Chondrocyte (in vitro differentiated cells): ENCODE results near the gene COLQ. TPM values are rescaled to one million over a fixed set of nuclear protein-coding genes. Genes with fewer than 3 reads are reported as not detected.
A peak's percentile ranks its signal among the peaks of the same experiment; 100 is the strongest.

Experiments used
- DNase-seq: peaks from one replicate; pipeline ENCODE4 v3.0.0; 2021; ENCODE audit warnings: mixed read lengths, low spot score
- H3K27ac Mint-ChIP-seq: one replicate; pipeline ENCODE4 v1.8.0; 2021; ENCODE audit warnings: mild to moderate bottlenecking, moderate library complexity, mixed read lengths; ENCODE audit not compliant: unreplicated experiment
- H3K27me3 Mint-ChIP-seq: 2 replicates; pipeline ENCODE4 v1.8.0; 2021; ENCODE audit warnings: low read depth, mixed read lengths
- H3K36me3 Mint-ChIP-seq: 2 replicates; pipeline ENCODE4 v1.8.0; 2021; ENCODE audit warnings: low read depth, mixed read lengths
- H3K4me1 Mint-ChIP-seq: 2 replicates; pipeline ENCODE4 v1.8.0; 2021; ENCODE audit warnings: low read depth, mild to moderate bottlenecking, mixed read lengths
- H3K4me3 Mint-ChIP-seq: one replicate; pipeline ENCODE4 v1.8.0; 2021; ENCODE audit warnings: mild to moderate bottlenecking, moderate library complexity, mixed read lengths; ENCODE audit not compliant: unreplicated experiment
- H3K9me3 Mint-ChIP-seq: 2 replicates; pipeline ENCODE4 v1.8.0; 2021; ENCODE audit warnings: low read depth, mixed read lengths
- total RNA-seq: library from RNA; stranded (reverse); gene quantifications from 3 replicates; pipeline ENCODE4 v1.2.1, GENCODE V29; 2021
- TF ChIP-seq, protein P1 (sequence below): fragments of 200-600 bp; sonication (generic); IDR thresholded peaks from 2 replicates; pipeline ENCODE4 v1.5.0; 2021; ENCODE audit warnings: antibody characterized with exemption, mild to moderate bottlenecking, moderate library complexity

Gene COLQ
- total RNA-seq, 1 donor from 2014 or later: 4.2 TPM

DNA sequence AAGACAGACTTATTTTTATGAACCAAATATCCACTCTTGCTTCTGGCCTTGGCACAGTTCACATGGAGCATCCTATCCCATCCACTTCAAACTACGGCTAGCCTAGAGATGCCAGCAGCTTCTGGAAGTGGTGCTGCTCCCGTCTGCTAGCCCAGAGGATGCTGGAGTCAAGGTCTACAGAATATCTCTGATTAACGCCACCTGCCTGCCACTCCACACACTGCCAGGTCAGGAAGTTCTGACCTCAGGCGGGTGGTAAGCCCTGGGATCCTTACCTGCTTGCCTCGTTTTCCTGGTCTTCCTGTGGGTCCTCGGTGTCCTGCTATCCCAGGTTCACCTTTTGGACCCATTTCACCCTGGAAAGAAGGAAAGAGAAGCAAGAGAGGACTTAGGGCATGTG lies 51.2 kb downstream of the COLQ start:
- TF ChIP-seq, protein P1, sequence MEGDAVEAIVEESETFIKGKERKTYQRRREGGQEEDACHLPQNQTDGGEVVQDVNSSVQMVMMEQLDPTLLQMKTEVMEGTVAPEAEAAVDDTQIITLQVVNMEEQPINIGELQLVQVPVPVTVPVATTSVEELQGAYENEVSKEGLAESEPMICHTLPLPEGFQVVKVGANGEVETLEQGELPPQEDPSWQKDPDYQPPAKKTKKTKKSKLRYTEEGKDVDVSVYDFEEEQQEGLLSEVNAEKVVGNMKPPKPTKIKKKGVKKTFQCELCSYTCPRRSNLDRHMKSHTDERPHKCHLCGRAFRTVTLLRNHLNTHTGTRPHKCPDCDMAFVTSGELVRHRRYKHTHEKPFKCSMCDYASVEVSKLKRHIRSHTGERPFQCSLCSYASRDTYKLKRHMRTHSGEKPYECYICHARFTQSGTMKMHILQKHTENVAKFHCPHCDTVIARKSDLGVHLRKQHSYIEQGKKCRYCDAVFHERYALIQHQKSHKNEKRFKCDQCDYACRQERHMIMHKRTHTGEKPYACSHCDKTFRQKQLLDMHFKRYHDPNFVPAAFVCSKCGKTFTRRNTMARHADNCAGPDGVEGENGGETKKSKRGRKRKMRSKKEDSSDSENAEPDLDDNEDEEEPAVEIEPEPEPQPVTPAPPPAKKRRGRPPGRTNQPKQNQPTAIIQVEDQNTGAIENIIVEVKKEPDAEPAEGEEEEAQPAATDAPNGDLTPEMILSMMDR: no peak
- H3K27me3 Mint-ChIP-seq: no peaks in the 10 kb centered on the region
- no peaks in the 10 kb centered on the region for H3K9me3 Mint-ChIP-seq
- DNase-seq: no peak
- H3K36me3 Mint-ChIP-seq: no peaks in the 10 kb centered on the region
- no peak overlapping the region for H3K4me3 Mint-ChIP-seq
- no peak overlapping the region for H3K27ac Mint-ChIP-seq
- peaks cover 32% of the 10 kb centered on the region for H3K4me1 Mint-ChIP-seq

DNA sequence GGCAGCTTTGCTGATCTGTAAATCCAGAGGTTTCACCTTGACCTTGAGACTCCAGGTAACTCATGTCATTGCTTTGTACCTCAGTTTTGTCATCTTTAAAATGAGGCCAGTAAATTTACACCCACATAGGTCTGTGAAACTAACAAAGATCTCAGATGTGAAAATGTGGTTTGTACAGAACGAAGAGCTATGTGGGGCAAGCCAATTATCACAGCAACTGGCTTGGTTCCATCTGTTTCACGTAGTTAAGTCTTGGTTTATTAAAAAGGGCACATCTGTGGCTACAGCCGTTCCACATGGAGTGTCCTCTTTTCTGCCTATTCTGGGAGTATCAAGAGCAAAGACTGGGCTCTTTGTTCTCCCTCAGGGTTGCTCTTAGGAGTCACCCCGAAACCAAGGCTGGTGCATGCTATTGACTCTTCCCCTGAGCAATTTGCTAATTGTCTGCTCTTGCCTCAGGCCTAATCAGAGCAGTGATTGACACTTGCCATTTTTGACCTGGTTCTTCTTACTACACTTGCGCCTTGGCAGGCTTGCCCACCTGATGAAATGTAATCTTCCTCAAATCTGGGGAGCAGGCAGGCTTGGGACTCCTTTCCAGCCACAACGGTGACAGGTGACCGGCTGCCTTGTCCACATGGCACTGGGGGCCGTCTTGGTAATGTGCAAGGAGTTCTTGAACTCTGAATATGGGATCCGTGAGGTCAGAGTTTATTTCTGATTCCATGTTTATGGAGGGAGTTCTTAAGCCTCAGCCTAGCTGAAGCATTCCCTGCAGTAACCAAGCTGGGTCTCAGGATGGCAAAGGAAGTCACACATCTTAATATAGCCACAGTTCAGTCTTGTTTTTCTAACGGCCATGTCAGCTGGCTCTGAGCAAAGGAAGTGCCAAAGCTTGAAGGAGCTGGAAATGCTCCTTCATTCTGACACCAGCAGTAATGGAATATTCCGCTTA lies 54.0 kb downstream of the COLQ start:
- no peak overlapping the region for H3K4me3 Mint-ChIP-seq
- peak overlapping the region; percentile 71 for H3K27ac Mint-ChIP-seq
- DNase-seq: no peak
- H3K27me3 Mint-ChIP-seq: no peaks in the 10 kb centered on the region
- no peaks in the 10 kb centered on the region for H3K9me3 Mint-ChIP-seq
- TF ChIP-seq, protein P1: no peak
- peaks cover 28% of the 10 kb centered on the region for H3K4me1 Mint-ChIP-seq
- H3K36me3 Mint-ChIP-seq: peaks cover 2% of the 10 kb centered on the region

DNA sequence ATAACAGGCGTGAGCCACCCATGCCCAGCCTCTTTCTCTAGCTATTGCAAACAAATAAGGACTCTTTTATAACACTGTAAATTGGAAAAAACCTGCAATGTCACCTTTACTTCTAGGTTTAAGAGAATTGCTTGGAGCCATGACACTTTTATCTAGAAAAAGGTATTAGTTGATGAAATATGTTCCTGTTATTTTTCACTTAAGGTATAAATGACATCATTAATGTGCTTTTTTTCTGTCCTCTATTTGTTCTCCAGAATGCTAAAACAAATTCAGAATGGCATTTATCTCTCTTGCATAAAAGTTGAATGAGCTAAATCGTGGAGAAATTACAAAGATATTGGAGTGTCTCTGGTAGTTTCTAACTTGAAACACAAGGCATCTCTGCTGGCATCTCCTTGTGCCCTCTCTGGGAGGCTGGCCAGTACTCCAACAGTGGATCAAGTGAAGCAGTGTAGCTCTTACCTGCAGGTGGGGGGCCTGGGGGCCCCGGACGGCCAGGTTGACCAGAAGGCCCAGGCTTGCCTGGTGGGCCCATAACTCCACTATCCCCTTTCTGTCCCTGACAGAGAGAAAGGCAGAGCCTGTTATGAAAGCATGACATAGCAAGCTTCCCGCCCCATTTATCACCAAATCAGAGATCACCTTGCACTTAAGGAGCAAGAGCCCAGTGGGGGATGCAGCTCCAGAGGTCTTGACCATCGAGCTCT lies 55.5 kb downstream of the COLQ start:
- Mint-ChIP-seq H3K9me3 (no peaks in the 10 kb centered on the region), H3K27me3 (no peaks in the 10 kb centered on the region), H3K27ac (no peak overlapping the region), H3K4me3 (no peak overlapping the region), H3K4me1 (peaks cover 16% of the 10 kb centered on the region), H3K36me3 (peaks cover 2% of the 10 kb centered on the region)
- TF ChIP-seq, protein P1: no peak
- no peak for DNase-seq

DNA sequence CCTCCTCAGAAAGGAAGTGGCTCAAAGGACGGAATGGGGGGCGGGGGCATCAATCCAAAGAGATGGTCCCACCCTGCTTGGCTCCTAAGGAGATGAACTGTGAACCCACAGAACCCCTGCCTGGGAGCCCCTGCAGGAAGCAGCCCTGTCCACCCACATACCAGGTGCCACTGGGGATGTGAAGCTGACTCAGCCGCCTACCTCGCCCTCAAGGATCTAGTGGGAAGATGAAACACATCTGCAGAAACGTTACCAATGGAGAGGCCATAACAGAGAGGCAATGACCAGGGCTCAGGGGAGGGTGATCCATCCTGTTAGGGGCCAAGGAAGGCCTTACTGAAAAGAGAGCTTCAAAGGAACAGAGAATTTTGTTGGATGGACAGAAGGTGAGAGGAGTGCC lies 59.1 kb downstream of the COLQ start:
- no peak overlapping the region for H3K4me3 Mint-ChIP-seq
- DNase-seq: no peak
- peaks cover 5% of the 10 kb centered on the region for H3K36me3 Mint-ChIP-seq
- no peak overlapping the region for H3K27ac Mint-ChIP-seq
- TF ChIP-seq, protein P1: no peak
- H3K27me3 Mint-ChIP-seq: no peaks in the 10 kb centered on the region
- no peaks in the 10 kb centered on the region for H3K9me3 Mint-ChIP-seq
- H3K4me1 Mint-ChIP-seq: peaks cover 1% of the 10 kb centered on the region

DNA sequence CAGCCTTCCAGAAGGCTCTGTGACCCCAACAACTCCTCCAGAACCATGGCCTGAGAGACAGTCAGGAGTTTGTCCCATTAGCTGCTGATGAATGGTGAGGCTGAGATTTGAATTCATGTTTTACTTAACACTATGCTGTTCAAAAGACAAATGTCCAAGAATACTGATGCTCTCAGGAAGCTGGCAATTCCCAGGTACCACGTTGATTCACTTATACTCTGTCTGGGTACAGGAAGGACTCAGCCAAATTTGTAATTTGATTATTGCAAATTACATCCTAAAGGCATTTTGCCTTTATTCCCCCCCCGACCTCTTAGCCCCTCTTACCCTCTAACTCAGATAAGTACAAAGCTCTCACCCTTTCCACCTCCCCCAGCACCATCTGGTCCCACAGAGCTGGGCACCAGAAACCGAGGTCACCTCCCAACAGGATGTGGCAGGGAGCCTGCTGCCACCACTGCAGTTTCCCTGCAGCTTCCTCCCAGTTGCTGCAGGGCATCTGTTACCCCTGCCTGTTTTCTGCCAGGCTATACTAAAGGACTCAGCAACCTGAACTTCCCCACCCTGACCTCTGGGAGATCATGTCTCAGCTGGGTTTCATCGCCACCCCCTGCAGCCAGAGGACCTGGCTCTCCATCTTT lies 60.5 kb downstream of the COLQ start:
- TF ChIP-seq, protein P1: no peak
- Mint-ChIP-seq H3K4me3 (no peak overlapping the region), H3K4me1 (no peaks in the 10 kb centered on the region), H3K27ac (no peak overlapping the region), H3K36me3 (peaks cover 5% of the 10 kb centered on the region), H3K9me3 (no peaks in the 10 kb centered on the region), H3K27me3 (no peaks in the 10 kb centered on the region)
- DNase-seq: no peak
